ENCODE measurements around the gene SLC7A5. TPM values are rescaled to one million over a fixed set of nuclear protein-coding genes. Genes with fewer than 3 reads are reported as not detected.

Gene SLC7A5
- total and polyA plus RNA-seq, 12 donors = 1.2 to 15.3 (median 4.1) TPM

GRCh38 chr16:87848676-87849345 is 20.5 kb downstream of the SLC7A5 start:
- 91 to 92% methylated on average over 18 of the region's 18 CpGs for WGBS, 2 donors
- peaks cover 0 to 4% (median 0%) of the 10 kb centered on the region in 7 donors for H3K27me3 ChIP-seq
- H3K27ac ChIP-seq = no peak overlapping the region
- TF ChIP-seq CTCF (IDR thresholded peaks at IDR 0.05) = no peak
- no peaks in the 10 kb centered on the region for H3K9me3 ChIP-seq
- intact Hi-C loops (cut with DNase I) = no loop called here
- H3K4me3 ChIP-seq = no peak overlapping the region
- H3K4me1 ChIP-seq = peaks cover 9 to 33% (median 24%) of the 10 kb centered on the region in 9 donors
- DNase-seq = no peak
- peaks cover 0 to 37% (median 0%) of the 10 kb centered on the region in 9 donors for H3K36me3 ChIP-seq
- no peak for ATAC-seq

- peaks cover 0 to 37% (median 0%) of the 10 kb centered on the region in 9 donors for H3K36me3 ChIP-seq
- no peak for TF ChIP-seq CTCF (IDR thresholded peaks at IDR 0.05)
- peaks cover 3 to 25% (median 20%) of the 10 kb centered on the region in 9 donors for H3K4me1 ChIP-seq
- intact Hi-C loops (cut with DNase I) = no loop called here
- DNase-seq (peak in 1 of 2 donors; percentile 52), ATAC-seq (peak in 1 of 8 donors; percentile 10)
- H3K4me3 ChIP-seq = no peak overlapping the region
- WGBS, 2 donors = 80 to 86% methylated on average over 28 of the region's 28 CpGs
- peaks cover 0 to 4% (median 0%) of the 10 kb centered on the region in 7 donors for H3K27me3 ChIP-seq
- no peak overlapping the region for H3K27ac ChIP-seq
- H3K9me3 ChIP-seq = no peaks in the 10 kb centered on the region
These were observed 21.3 kb downstream of the SLC7A5 start for GRCh38 chr16:87847785-87848675.

GRCh38 chr16:87847467-87847784 is 21.9 kb downstream of the SLC7A5 start:
- no peak for ATAC-seq
- 85 to 90% methylated on average over 8 of the region's 8 CpGs for WGBS, 2 donors
- Histone ChIP-seq H3K27me3 (peaks cover 0 to 4% (median 0%) of the 10 kb centered on the region in 7 donors), H3K27ac (no peak overlapping the region), H3K4me3 (no peak overlapping the region), H3K36me3 (peaks cover 0 to 39% (median 0%) of the 10 kb centered on the region in 9 donors), H3K4me1 (peaks cover 0 to 21% (median 17%) of the 10 kb centered on the region in 9 donors), H3K9me3 (no peaks in the 10 kb centered on the region)
- intact Hi-C loops (cut with DNase I) = no loop called here
- no peak for DNase-seq
- no peak for TF ChIP-seq CTCF (IDR thresholded peaks at IDR 0.05)

GRCh38 chr16:87846705-87847466 is 22.4 kb downstream of the SLC7A5 start:
- H3K9me3 ChIP-seq = no peaks in the 10 kb centered on the region
- WGBS, 2 donors = 86 to 89% methylated on average over 25 of the region's 25 CpGs
- peaks cover 0 to 4% (median 0%) of the 10 kb centered on the region in 7 donors for H3K27me3 ChIP-seq
- H3K4me3 ChIP-seq = no peak overlapping the region
- ATAC-seq = no peak
- H3K36me3 ChIP-seq = peaks cover 0 to 43% (median 0%) of the 10 kb centered on the region in 9 donors
- H3K27ac ChIP-seq = no peak overlapping the region
- TF ChIP-seq CTCF (IDR thresholded peaks at IDR 0.05) = no peak
- H3K4me1 ChIP-seq = peaks cover 0 to 21% (median 15%) of the 10 kb centered on the region in 9 donors
- no peak for DNase-seq
- intact Hi-C loops (cut with DNase I) = no loop called here
